ENCODE data around the gene PTPN3. TPM values are rescaled to one million over a fixed set of nuclear protein-coding genes. Genes with fewer than 3 reads are reported as not detected.

The PTPN3 gene
- total RNA-seq, 2 donors from 2014 or later = 2.7 to 4.6 TPM

DNA sequence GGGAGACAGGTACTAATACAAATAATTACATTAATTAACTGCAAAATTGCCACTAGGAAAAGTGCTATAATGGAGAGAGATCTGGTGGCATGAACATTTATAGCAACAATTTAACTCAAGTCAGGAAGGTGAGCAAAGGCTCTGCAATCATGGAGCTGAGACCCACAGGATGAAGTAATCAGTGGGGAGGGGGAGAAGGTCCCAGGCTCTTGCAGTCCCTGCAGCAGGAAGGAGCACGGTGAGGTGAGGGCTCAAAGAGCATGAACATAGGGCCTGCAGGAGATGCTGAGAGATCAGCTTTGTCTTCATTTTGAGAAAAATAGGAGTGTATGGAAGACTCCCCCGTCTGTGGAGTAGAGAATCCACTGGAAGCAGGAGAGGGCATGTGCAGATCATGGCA, 6.5 kb downstream of the PTPN3 start:
- WGBS, 2 experiments (ENCODE audit: insufficient coverage in 1 of 2, insufficient read length in 1 of 2) = 82 to 100% methylated on average over 1 to 2 of the region's 2 CpGs

DNA sequence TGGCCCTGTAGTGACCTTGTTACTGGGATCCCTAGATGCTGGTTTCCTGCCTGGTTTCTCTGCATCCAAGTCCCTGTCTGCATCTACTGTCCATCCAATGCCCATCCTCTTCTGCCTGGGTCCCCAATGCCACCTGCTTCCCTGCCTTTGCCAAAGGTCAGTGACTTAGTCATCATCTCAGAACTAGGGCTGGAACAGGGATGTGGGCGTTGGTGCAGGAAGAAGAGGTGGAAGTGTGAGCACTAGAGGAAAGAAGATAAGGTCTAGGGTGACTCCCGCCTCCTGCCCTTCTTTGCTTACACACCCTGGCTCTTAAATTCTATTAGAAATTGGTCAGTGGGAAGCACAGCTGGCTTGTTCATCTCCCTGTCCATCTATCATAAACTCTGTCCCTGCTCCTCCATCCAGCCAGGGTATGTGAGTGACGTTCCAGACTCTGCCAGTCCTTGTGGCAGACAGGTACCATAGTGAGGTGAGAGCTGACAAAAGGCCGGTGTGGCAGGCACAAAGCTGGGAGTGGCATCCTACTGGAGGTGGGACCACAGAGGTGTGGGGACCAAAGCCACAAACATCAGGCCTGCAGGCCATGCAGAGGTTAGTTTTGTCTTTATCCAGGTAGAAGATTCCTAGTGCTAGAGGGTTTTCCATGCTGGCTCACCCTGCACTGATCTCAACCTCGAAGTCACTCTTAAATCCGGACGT, 9.2 kb downstream of the PTPN3 start:
- DNase-seq = no peak
- no peaks in the 10 kb centered on the region for H3K36me3 ChIP-seq (ENCODE audit: control insufficient read depth, insufficient read depth, low read length)
- no peak overlapping the region for H3K4me3 Mint-ChIP-seq
- H3K27me3 Mint-ChIP-seq (ENCODE audit: insufficient read depth) = peaks cover 3% of the 10 kb centered on the region
- 70 to 80% methylated on average over 6 to 7 of the region's 7 CpGs for WGBS, 2 experiments (ENCODE audit: insufficient coverage in 1 of 2, insufficient read length in 1 of 2)
- peaks cover 4% of the 10 kb centered on the region for H3K4me1 ChIP-seq (ENCODE audit: control insufficient read depth, insufficient read depth, low read length)
- no peaks in the 10 kb centered on the region for H3K9me3 ChIP-seq (ENCODE audit: control insufficient read depth, low read length)
- H3K27ac Mint-ChIP-seq = no peak overlapping the region
- H3K9me3 Mint-ChIP-seq = no peaks in the 10 kb centered on the region
- H3K27me3 ChIP-seq (ENCODE audit: control insufficient read depth, insufficient read depth, low read length, poor library complexity, severe bottlenecking) = no peaks in the 10 kb centered on the region
- no peak overlapping the region for H3K9ac ChIP-seq (ENCODE audit: extremely low read depth, low read length, poor library complexity, severe bottlenecking)
- H3K4me3 ChIP-seq (ENCODE audit: low read length) = no peak overlapping the region
- H3K4me1 Mint-ChIP-seq = no peaks in the 10 kb centered on the region
- no peaks in the 10 kb centered on the region for H3K36me3 Mint-ChIP-seq (ENCODE audit: low read depth)
- H3K27ac ChIP-seq (ENCODE audit: low read depth, low read length) = no peak overlapping the region
- TF ChIP-seq, protein P1, sequence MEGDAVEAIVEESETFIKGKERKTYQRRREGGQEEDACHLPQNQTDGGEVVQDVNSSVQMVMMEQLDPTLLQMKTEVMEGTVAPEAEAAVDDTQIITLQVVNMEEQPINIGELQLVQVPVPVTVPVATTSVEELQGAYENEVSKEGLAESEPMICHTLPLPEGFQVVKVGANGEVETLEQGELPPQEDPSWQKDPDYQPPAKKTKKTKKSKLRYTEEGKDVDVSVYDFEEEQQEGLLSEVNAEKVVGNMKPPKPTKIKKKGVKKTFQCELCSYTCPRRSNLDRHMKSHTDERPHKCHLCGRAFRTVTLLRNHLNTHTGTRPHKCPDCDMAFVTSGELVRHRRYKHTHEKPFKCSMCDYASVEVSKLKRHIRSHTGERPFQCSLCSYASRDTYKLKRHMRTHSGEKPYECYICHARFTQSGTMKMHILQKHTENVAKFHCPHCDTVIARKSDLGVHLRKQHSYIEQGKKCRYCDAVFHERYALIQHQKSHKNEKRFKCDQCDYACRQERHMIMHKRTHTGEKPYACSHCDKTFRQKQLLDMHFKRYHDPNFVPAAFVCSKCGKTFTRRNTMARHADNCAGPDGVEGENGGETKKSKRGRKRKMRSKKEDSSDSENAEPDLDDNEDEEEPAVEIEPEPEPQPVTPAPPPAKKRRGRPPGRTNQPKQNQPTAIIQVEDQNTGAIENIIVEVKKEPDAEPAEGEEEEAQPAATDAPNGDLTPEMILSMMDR (conservative IDR thresholded peaks at IDR 0.05) = no peak

More for the DNA sequence above, 6.5 kb downstream of the PTPN3 start:
- TF ChIP-seq, protein P1 (conservative IDR thresholded peaks at IDR 0.05) = no peak
- no peaks in the 10 kb centered on the region for H3K9me3 ChIP-seq (ENCODE audit: control insufficient read depth, low read length)
- H3K9me3 Mint-ChIP-seq = no peaks in the 10 kb centered on the region
- no peaks in the 10 kb centered on the region for H3K36me3 ChIP-seq (ENCODE audit: control insufficient read depth, insufficient read depth, low read length)
- no peak overlapping the region for H3K27ac ChIP-seq (ENCODE audit: low read depth, low read length)
- no peak overlapping the region for H3K27ac Mint-ChIP-seq
- no peak overlapping the region for H3K4me3 ChIP-seq (ENCODE audit: low read length)
- no peak for DNase-seq
- H3K27me3 Mint-ChIP-seq (ENCODE audit: insufficient read depth) = peaks cover 30% of the 10 kb centered on the region
- H3K27me3 ChIP-seq (ENCODE audit: control insufficient read depth, insufficient read depth, low read length, poor library complexity, severe bottlenecking) = peaks cover 25% of the 10 kb centered on the region
- H3K36me3 Mint-ChIP-seq (ENCODE audit: low read depth) = no peaks in the 10 kb centered on the region
- H3K9ac ChIP-seq (ENCODE audit: extremely low read depth, low read length, poor library complexity, severe bottlenecking) = no peak overlapping the region
- H3K4me1 ChIP-seq (ENCODE audit: control insufficient read depth, insufficient read depth, low read length) = peaks cover 4% of the 10 kb centered on the region
- no peak overlapping the region for H3K4me3 Mint-ChIP-seq
- H3K4me1 Mint-ChIP-seq = no peaks in the 10 kb centered on the region

DNA sequence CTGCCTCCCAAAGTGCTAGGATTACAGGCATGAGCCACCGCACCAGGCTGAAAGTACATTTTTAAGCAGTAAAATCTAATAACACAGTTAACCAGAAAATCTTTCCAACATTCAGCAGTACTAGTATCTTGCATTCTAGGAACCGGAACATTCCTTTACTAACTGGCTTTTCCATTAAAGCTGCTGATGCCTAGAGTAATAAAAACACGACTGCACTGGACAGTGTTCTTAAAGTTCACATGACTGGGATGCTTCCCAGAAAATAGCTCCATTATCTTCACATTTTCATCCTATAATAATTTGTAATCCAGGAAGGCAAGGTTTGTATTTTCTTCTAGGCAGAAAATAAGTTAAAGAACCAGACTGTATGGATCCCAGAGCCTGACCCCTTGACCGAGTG, 9.8 kb downstream of the PTPN3 start:
- Histone ChIP-seq H3K36me3 (ENCODE audit: control insufficient read depth, insufficient read depth, low read length) (no peaks in the 10 kb centered on the region), H3K27me3 (ENCODE audit: control insufficient read depth, insufficient read depth, low read length, poor library complexity, severe bottlenecking) (no peaks in the 10 kb centered on the region), H3K9ac (ENCODE audit: extremely low read depth, low read length, poor library complexity, severe bottlenecking) (no peak overlapping the region), H3K4me1 (ENCODE audit: control insufficient read depth, insufficient read depth, low read length) (no peaks in the 10 kb centered on the region), H3K27ac (ENCODE audit: low read depth, low read length) (no peak overlapping the region), H3K4me3 (ENCODE audit: low read length) (no peak overlapping the region), H3K9me3 (ENCODE audit: control insufficient read depth, low read length) (no peaks in the 10 kb centered on the region)
- Mint-ChIP-seq H3K4me1 (no peaks in the 10 kb centered on the region), H3K4me3 (no peak overlapping the region), H3K27ac (no peak overlapping the region), H3K9me3 (no peaks in the 10 kb centered on the region), H3K27me3 (ENCODE audit: insufficient read depth) (peaks cover 2% of the 10 kb centered on the region), H3K36me3 (ENCODE audit: low read depth) (no peaks in the 10 kb centered on the region)
- TF ChIP-seq, protein P1 (conservative IDR thresholded peaks at IDR 0.05) = no peak
- no peak for DNase-seq
- WGBS, 2 experiments (ENCODE audit: insufficient coverage in 1 of 2, insufficient read length in 1 of 2) = 90 to 93% methylated on average over 4 of the region's 4 CpGs

Data from endodermal cell (in vitro differentiated cells).